ENCODE data around the gene CHCHD6. TPM values are rescaled to one million over a fixed set of nuclear protein-coding genes. Genes with fewer than 3 reads are reported as not detected.
A peak's percentile ranks its signal among the peaks of the same experiment; 100 is the strongest.

Gene CHCHD6
- total and polyA plus RNA-seq, 2 experiments from 2014 or later, result 15.8 to 21.4 TPM

DNA sequence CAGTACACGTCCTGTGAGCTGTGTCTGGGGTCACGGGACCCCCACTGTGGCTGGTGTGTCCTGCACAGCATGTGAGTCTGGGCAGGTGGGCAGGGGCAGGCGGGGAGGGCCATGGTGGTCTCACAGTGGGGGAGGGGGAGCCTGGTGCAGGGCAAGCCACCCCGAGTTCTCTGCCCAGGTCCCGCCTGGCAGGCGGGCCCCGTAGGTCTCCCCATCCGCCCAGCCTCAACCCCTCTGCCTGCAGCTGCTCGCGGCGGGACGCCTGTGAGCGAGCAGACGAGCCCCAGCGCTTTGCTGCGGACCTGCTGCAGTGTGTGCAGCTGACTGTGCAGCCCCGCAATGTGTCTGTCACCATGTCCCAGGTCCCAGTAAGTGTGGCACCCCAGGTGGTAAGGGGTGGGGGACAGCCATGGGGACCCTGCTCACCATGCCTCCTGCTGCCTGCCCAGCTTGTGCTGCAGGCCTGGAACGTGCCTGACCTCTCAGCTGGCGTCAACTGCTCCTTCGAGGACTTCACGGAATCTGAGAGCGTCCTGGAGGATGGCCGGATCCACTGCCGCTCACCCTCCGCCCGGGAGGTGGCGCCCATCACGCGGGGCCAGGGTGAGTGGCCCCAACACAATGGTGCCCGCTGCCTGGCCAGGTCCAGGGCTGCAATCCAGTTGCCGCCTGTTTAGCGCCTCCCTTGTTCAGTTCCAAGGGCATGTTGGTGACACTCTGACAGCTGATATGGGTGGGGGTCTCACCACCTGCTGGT is 300.8 kb downstream of the CHCHD6 start:
- in situ Hi-C loops (cut with MboI), result no loop called here
- Histone ChIP-seq H3K4me2 (ENCODE audit: unreplicated experiment) (no peak overlapping the region), H4K20me1 (ENCODE audit: insufficient read depth) (no peaks in the 10 kb centered on the region), H3K9me3 (ENCODE audit: low read depth) (no peaks in the 10 kb centered on the region), H3K79me2 (ENCODE audit: insufficient read depth) (peaks cover 20% of the 10 kb centered on the region), H3K9ac (no peak overlapping the region), H3F3A (ENCODE audit: insufficient read depth) (peaks cover 5% of the 10 kb centered on the region; the same call in 1 of the 2 replicates), H2AFZ (no peak overlapping the region), H3K4me1 (ENCODE audit: insufficient read depth) (peaks cover 22% of the 10 kb centered on the region), H3K9me2 (ENCODE audit: insufficient read depth) (no peaks in the 10 kb centered on the region), H3K36me3 (ENCODE audit: low read depth) (no peaks in the 10 kb centered on the region), H3K4me3 (no peak overlapping the region), H3K27ac (no peak overlapping the region), H3K27me3 (replicated peaks; ENCODE audit: insufficient read depth) (no peaks in the 10 kb centered on the region)
- 89 to 91% methylated on average over 26 to 32 of the region's 32 CpGs for WGBS, 2 experiments (ENCODE audit: low coverage in 1 of 2, low lambda C conversion rate in 2 of 2, missing lambda C conversion rate in 2 of 2)
- TF ChIP-seq EZH2phosphoT487 (IDR thresholded peaks at IDR 0.05; ENCODE audit: insufficient read depth, low read depth), result no peak
- TF ChIP-seq EZH2 (IDR thresholded peaks at IDR 0.05; ENCODE audit: insufficient read depth, poor library complexity, severe bottlenecking), result no peak
- DNase-seq, result no peak

DNA sequence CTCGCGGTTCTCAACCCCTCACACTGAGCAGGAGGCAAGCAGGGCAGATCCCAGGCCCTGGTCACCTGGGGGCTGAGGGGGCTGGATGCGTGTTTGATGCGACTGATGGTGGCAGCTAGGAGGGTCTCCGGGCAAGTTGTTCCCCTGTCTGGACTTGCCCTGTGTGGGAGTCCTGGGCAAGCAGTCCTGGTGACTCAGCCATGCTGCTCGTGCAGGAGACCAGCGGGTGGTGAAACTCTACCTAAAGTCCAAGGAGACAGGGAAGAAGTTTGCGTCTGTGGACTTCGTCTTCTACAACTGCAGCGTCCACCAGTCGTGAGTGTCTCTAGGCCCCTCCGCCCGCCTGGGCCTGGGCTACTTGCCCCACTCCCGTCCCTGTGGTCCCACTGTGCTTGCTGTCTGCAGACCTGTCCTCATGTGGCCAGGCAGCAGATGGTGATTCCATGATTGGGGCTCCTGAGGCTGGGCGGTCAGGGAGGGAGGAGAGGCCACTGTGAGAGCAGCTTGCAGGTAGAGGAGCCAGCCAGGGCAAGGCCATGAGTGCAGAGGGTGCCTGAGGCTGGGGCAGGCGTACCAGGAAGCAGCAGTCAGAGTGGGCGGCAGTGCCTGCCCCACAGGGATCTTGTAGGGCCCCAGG is 301.9 kb downstream of the CHCHD6 start:
- in situ Hi-C loops (cut with MboI), result no loop called here
- Histone ChIP-seq H3K9me3 (ENCODE audit: low read depth) (no peaks in the 10 kb centered on the region), H3K36me3 (ENCODE audit: low read depth) (no peaks in the 10 kb centered on the region), H3K4me2 (ENCODE audit: unreplicated experiment) (no peak overlapping the region), H4K20me1 (ENCODE audit: insufficient read depth) (no peaks in the 10 kb centered on the region), H3K27me3 (replicated peaks; ENCODE audit: insufficient read depth) (no peaks in the 10 kb centered on the region), H3K9ac (no peak overlapping the region), H3K4me3 (no peak overlapping the region), H3K4me1 (ENCODE audit: insufficient read depth) (peaks cover 22% of the 10 kb centered on the region), H2AFZ (no peak overlapping the region), H3K79me2 (ENCODE audit: insufficient read depth) (peaks cover 8% of the 10 kb centered on the region), H3K9me2 (ENCODE audit: insufficient read depth) (no peaks in the 10 kb centered on the region), H3K27ac (no peak overlapping the region), H3F3A (ENCODE audit: insufficient read depth) (peaks cover 5% of the 10 kb centered on the region; the same call in 1 of the 2 replicates)
- peak; percentile 62 for DNase-seq
- TF ChIP-seq EZH2 (IDR thresholded peaks at IDR 0.05; ENCODE audit: insufficient read depth, poor library complexity, severe bottlenecking) (no peak), EZH2phosphoT487 (IDR thresholded peaks at IDR 0.05; ENCODE audit: insufficient read depth, low read depth) (no peak)
- WGBS, 2 experiments (ENCODE audit: low coverage in 1 of 2, low lambda C conversion rate in 2 of 2, missing lambda C conversion rate in 2 of 2), result 88 to 89% methylated on average over 15 to 17 of the region's 17 CpGs

DNA sequence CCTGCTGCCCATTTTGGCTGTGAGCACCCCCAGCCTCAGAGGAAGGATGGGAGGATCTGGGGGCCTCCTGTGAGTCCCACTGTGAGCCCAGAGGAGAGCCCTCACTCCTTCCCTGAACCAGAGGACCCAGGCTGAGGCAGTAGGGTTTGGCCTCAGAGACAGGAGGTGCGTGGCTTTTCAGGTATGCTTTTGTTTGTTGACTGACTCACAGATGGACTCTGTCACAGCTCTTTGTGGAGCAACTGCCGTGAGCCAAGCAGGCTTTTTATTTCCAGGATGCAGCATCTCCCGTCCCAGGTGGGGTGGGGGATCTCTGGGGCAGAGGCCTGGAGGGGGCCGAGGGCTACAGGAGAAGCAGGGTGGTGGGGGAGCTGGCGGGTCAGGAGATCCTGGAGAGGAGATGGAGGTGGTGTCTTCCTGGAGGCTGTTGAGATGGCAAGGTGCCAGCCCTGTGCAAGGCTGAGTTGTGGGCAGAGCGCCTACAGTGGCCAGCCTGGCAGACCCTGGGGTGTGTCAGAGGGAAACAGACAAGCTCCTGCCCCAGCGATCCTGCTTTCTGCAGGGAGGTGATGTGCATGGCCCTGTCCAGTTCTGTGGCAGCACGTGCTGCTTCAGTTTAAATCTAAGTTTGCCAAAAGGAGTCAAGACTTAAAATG is 302.9 kb downstream of the CHCHD6 start:
- Histone ChIP-seq H3K9me2 (ENCODE audit: insufficient read depth) (no peaks in the 10 kb centered on the region), H3K79me2 (ENCODE audit: insufficient read depth) (peaks cover 5% of the 10 kb centered on the region), H3K36me3 (ENCODE audit: low read depth) (peaks cover 1% of the 10 kb centered on the region; the same call in 1 of the 2 replicates), H4K20me1 (ENCODE audit: insufficient read depth) (no peaks in the 10 kb centered on the region), H2AFZ (no peak overlapping the region), H3K4me3 (no peak overlapping the region), H3K4me2 (ENCODE audit: unreplicated experiment) (no peak overlapping the region), H3F3A (ENCODE audit: insufficient read depth) (peaks cover 5% of the 10 kb centered on the region; the same call in 1 of the 2 replicates), H3K4me1 (ENCODE audit: insufficient read depth) (peaks cover 19% of the 10 kb centered on the region), H3K27me3 (replicated peaks; ENCODE audit: insufficient read depth) (no peaks in the 10 kb centered on the region), H3K9me3 (ENCODE audit: low read depth) (no peaks in the 10 kb centered on the region), H3K9ac (no peak overlapping the region), H3K27ac (no peak overlapping the region)
- in situ Hi-C loops (cut with MboI), result no loop called here
- WGBS, 2 experiments (ENCODE audit: low coverage in 1 of 2, low lambda C conversion rate in 2 of 2, missing lambda C conversion rate in 2 of 2), result 79 to 80% methylated on average over 6 to 7 of the region's 8 CpGs
- peak; percentile 23 for DNase-seq
- TF ChIP-seq EZH2phosphoT487 (IDR thresholded peaks at IDR 0.05; ENCODE audit: insufficient read depth, low read depth) (no peak), EZH2 (IDR thresholded peaks at IDR 0.05; ENCODE audit: insufficient read depth, poor library complexity, severe bottlenecking) (no peak)

DNA sequence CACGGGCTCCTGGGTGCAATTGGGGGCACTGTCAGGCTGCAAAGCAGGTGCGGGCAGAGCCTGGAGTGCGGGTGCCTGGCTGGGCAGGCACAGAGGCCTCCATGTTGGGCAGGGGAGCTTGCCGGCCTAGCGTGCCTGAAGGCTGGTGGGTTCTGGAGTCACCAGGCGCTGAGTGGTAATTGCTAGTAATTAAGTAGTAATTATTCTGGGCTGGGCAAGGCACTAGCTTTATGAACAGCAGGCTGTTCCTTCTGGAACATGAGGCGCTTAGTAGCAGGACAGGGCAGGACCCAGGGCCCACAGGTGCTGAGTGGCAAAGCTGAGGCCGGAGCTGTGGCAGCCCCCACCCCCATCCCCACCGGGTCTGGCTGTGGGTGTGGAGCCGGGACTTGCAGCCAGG is 304.2 kb downstream of the CHCHD6 start:
- Histone ChIP-seq H3K4me3 (no peak overlapping the region), H3K36me3 (ENCODE audit: low read depth) (peaks cover 4% of the 10 kb centered on the region; the same call in 1 of the 2 replicates), H3K9me2 (ENCODE audit: insufficient read depth) (no peaks in the 10 kb centered on the region), H3K79me2 (ENCODE audit: insufficient read depth) (peaks cover 6% of the 10 kb centered on the region), H3F3A (ENCODE audit: insufficient read depth) (no peaks in the 10 kb centered on the region), H3K4me2 (ENCODE audit: unreplicated experiment) (no peak overlapping the region), H4K20me1 (ENCODE audit: insufficient read depth) (no peaks in the 10 kb centered on the region), H3K4me1 (ENCODE audit: insufficient read depth) (peaks cover 8% of the 10 kb centered on the region; the same call in 1 of the 2 replicates), H2AFZ (no peak overlapping the region), H3K9ac (no peak overlapping the region), H3K9me3 (ENCODE audit: low read depth) (no peaks in the 10 kb centered on the region), H3K27me3 (replicated peaks; ENCODE audit: insufficient read depth) (no peaks in the 10 kb centered on the region), H3K27ac (no peak overlapping the region)
- TF ChIP-seq EZH2 (IDR thresholded peaks at IDR 0.05; ENCODE audit: insufficient read depth, poor library complexity, severe bottlenecking), result no peak
- no peak for TF ChIP-seq EZH2phosphoT487 (IDR thresholded peaks at IDR 0.05; ENCODE audit: insufficient read depth, low read depth)
- WGBS, 2 experiments (ENCODE audit: low coverage in 1 of 2, low lambda C conversion rate in 2 of 2, missing lambda C conversion rate in 2 of 2), result 70 to 75% methylated on average over 10 of the region's 10 CpGs
- no peak for DNase-seq
- in situ Hi-C loops (cut with MboI), result no loop called here
